Mucosa of descending colon (tissue), 3 donors: ENCODE results near the gene GALNT8. TPM values are rescaled to one million over a fixed set of nuclear protein-coding genes. Genes with fewer than 3 reads are reported as not detected.

ENCODE experiments used
- ATAC-seq: fragments of 200-7000 bp; cut with Tn5 transposase; one replicate; pipeline ENCODE4 v1.9.1; 2020; ENCODE audit warnings: mild to moderate bottlenecking, moderate library complexity
- DNase-seq, 3 donors: peaks; one replicate each; pipeline ENCODE4 v3.0.0-alpha.2; 2020
- H3K36me3 ChIP-seq: fragments of 200-600 bp; one replicate; pipeline ENCODE4 v1.8.0; 2021; ENCODE audit warnings: low read depth, mild to moderate bottlenecking
- H3K4me1 ChIP-seq: fragments of 200-600 bp; one replicate; pipeline ENCODE4 v1.8.0; 2021; ENCODE audit warnings: low read depth, mild to moderate bottlenecking
- H3K4me3 ChIP-seq: fragments of 200-600 bp; one replicate; pipeline ENCODE4 v1.8.0; 2021; ENCODE audit warnings: mild to moderate bottlenecking
- H3K9me3 ChIP-seq: fragments of 200-600 bp; one replicate; pipeline ENCODE4 v1.8.0; 2021; ENCODE audit warnings: mild to moderate bottlenecking
- intact Hi-C, 2 donors: fragments of 100-400 bp; cut with DNase I in 1 of 2; cut with micrococcal nuclease in 1 of 2; formaldehyde crosslinking; loops; one replicate each; pipeline versions ENCODE4 v1.11.0 to v1.11.1; 2022; cut with DNase I, micrococcal nuclease
- long read RNA-seq, 2 donors: library from polyadenylated mRNA; unstranded; transcript quantifications; one replicate each; pipeline ENCODE4 v2.0.0, GENCODE V29; 2019 to 2021
- total RNA-seq, 3 donors: library from RNA; stranded (reverse); fragmentation: NEBNext Ultra II Directional in 2 of 3; extraction: Animal tissue kit (Norgen Biotek cat#: 25700) in 2 of 3; gene quantifications; one replicate each; pipeline versions ENCODE4 v1.2.1 to v1.2.4, GENCODE V29; 2021 to 2023
- TF ChIP-seq, protein P1 (sequence below): fragments of 200-600 bp; IDR thresholded peaks from one replicate; pipeline ENCODE4 v1.8.0; 2022; ENCODE audit warnings: antibody characterized with exemption, mild to moderate bottlenecking
- donor health status: DM: no; HTN: no; CAD: no; lungs with moderate emphysema.
- donor health status: DM: no; HTN: no; CAD: no.
- donor health status: DM: no; HTN: yes; CAD: no.

The GALNT8 gene
- total RNA-seq: 10 to 100 TPM in 2 of 3 donors, 1 to 10 TPM in 1; 7.9 to 19.4 (median 18.9) TPM
- long read RNA-seq, donor 1, partial matches to known transcripts: 0 of 1 reads
- long read RNA-seq, donor 1, other reads (novel, unspliced or antisense): 1 of 1 reads
- long read RNA-seq, donor 2, partial matches to known transcripts: 0 of 8 reads
- long read RNA-seq, donor 2, other reads (novel, unspliced or antisense): 7 of 8 reads

GRCh38 chr12:4719821-4720636 lies at the start of gene GALNT8:
Gene GALNT8, plus strand, starts transcription at chr12:4720400. Its CDS starts 278 bp downstream, at chr12:4720678.
- H3K4me3 ChIP-seq: peak within 1 kb of the TSS; percentile 9
- peak; percentile 73 to 78 (median 74) for DNase-seq
- TF ChIP-seq, protein P1, sequence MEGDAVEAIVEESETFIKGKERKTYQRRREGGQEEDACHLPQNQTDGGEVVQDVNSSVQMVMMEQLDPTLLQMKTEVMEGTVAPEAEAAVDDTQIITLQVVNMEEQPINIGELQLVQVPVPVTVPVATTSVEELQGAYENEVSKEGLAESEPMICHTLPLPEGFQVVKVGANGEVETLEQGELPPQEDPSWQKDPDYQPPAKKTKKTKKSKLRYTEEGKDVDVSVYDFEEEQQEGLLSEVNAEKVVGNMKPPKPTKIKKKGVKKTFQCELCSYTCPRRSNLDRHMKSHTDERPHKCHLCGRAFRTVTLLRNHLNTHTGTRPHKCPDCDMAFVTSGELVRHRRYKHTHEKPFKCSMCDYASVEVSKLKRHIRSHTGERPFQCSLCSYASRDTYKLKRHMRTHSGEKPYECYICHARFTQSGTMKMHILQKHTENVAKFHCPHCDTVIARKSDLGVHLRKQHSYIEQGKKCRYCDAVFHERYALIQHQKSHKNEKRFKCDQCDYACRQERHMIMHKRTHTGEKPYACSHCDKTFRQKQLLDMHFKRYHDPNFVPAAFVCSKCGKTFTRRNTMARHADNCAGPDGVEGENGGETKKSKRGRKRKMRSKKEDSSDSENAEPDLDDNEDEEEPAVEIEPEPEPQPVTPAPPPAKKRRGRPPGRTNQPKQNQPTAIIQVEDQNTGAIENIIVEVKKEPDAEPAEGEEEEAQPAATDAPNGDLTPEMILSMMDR: no peak
- H3K9me3 ChIP-seq: no peaks in the 10 kb centered on the region
- peak; percentile 85 for ATAC-seq
- H3K36me3 ChIP-seq: no peaks in the 10 kb centered on the region
- peaks cover 11% of the 10 kb centered on the region for H3K4me1 ChIP-seq
- intact Hi-C loops: no loop called here

DNA sequence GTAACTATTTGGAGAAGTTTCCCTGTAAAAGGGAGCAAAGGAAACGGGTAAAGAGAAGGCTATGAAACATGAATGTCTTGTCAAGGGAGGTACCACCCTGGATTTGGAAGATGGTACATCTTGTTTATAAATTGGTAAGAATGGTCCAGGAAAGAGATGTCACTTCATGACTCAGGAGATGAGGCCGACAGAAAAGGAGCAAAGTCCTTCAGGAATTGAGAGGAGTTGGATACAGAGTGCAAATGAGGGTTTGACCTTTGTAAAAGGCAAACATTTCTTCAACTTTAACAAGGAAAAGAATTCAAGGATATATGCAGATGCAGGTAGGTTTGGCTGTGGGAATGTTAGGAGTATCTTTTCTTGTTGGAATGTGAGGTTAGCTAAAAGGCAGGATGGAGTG lies 40.5 kb upstream of the GALNT8 start:
- DNase-seq: no peak
- no peak overlapping the region for H3K4me3 ChIP-seq
- intact Hi-C loops: no loop called here
- TF ChIP-seq, protein P1: no peak
- H3K9me3 ChIP-seq: no peaks in the 10 kb centered on the region
- peak; percentile 70 for ATAC-seq
- H3K36me3 ChIP-seq: peaks cover 18% of the 10 kb centered on the region
- no peaks in the 10 kb centered on the region for H3K4me1 ChIP-seq

- intact Hi-C loops: no loop called here
- no peak overlapping the region for H3K4me3 ChIP-seq
- peaks cover 18% of the 10 kb centered on the region for H3K36me3 ChIP-seq
- DNase-seq (no peak), ATAC-seq (no peak)
- no peaks in the 10 kb centered on the region for H3K4me1 ChIP-seq
- H3K9me3 ChIP-seq: no peaks in the 10 kb centered on the region
- TF ChIP-seq, protein P1: no peak
Observed at GRCh38 chr12:4681732-4682131, 38.5 kb upstream of the GALNT8 start.

DNA sequence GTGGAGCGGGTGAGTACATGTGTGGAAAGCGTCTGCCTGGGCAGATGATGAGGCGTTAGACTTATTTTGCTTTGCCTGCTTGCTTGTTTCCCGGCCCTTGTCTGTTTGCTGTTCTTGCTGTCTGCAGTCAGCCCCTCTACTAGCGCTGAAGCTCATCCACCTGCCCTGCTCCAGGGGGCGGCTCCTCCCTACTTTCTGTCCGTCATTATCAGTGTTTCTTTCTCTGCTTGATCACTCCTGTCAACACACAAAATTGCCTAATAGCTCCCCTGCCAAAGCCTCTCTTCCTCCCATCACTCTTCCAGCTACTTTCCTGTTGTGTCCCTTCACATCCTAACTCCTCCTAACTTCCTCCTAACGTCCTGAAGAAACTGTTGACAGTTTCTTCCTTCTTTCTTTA lies 34.9 kb upstream of the GALNT8 start:
- TF ChIP-seq, protein P1: no peak
- Histone ChIP-seq H3K4me3 (no peak overlapping the region), H3K36me3 (peaks cover 20% of the 10 kb centered on the region), H3K4me1 (no peaks in the 10 kb centered on the region), H3K9me3 (no peaks in the 10 kb centered on the region)
- DNase-seq: no peak
- no peak for ATAC-seq
- intact Hi-C loops: no loop called here

DNA sequence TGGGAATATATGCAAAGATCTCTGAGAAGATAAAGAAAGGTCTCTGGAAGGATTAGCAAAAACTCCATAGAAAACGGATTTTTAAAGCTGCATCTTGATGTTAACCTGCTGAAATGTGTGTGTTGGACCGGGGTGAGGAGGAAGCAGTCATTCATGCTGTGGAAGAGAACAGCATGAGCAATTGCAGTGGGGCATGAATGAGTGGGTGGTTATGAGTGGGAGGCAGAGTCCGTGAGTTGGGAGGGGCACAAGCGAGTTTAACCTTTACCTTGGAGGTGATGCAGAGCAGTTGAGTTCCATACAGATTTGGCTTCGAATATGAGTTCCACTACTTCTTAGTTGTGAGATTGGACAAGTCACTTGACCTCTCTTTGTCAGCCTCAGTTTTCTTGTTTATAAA lies 29.4 kb upstream of the GALNT8 start:
- peaks cover 2% of the 10 kb centered on the region for H3K36me3 ChIP-seq
- intact Hi-C loops: no loop called here
- no peaks in the 10 kb centered on the region for H3K4me1 ChIP-seq
- no peaks in the 10 kb centered on the region for H3K9me3 ChIP-seq
- TF ChIP-seq, protein P1: no peak
- H3K4me3 ChIP-seq: no peak overlapping the region
- no peak for ATAC-seq
- DNase-seq: no peak
